ENCODE measurements around the gene KRT20. TPM values are rescaled to one million over a fixed set of nuclear protein-coding genes. Genes with fewer than 3 reads are reported as not detected.

KRT20 gene
- total RNA-seq, 1 experiment from 2014 or later: not detected

DNA sequence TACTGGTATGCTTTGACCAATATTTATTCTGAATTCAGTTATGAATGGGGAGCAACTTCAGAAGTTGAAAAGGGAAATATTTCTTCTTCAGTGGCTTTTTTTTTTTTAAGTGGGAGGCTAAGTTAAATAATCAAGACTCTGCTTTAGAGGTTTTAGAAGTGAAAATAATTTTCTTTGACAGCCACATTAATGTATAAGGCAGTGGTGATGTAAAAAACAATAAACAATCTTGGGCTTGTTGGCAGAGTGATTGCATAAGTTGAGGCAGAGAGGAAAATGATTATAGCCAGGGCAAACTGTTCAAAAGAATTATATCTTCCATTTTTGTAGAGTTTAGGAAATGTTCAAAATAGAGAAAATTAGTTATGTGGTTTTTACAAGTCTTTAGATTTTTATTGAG, 12.6 kb downstream of the KRT20 start:
- no peaks in the 10 kb centered on the region for H3K23me2 ChIP-seq (ENCODE audit: insufficient read length, low read depth, low read length, poor library complexity, severe bottlenecking)
- no peak overlapping the region for H4K91ac ChIP-seq (ENCODE audit: insufficient read length, low read depth, low read length)
- no peaks in the 10 kb centered on the region for H4K20me1 ChIP-seq (ENCODE audit: control insufficient read depth, insufficient read depth, insufficient read length)
- no peaks in the 10 kb centered on the region for H3K79me1 ChIP-seq (ENCODE audit: insufficient read depth, low read depth, low read length, poor library complexity, severe bottlenecking)
- H2BK20ac ChIP-seq (ENCODE audit: low read depth, low read length, poor library complexity, severe bottlenecking): no peak overlapping the region
- no peak overlapping the region for H3K4me2 ChIP-seq (ENCODE audit: insufficient read depth, insufficient read length, low read length)
- TF ChIP-seq, protein P1, sequence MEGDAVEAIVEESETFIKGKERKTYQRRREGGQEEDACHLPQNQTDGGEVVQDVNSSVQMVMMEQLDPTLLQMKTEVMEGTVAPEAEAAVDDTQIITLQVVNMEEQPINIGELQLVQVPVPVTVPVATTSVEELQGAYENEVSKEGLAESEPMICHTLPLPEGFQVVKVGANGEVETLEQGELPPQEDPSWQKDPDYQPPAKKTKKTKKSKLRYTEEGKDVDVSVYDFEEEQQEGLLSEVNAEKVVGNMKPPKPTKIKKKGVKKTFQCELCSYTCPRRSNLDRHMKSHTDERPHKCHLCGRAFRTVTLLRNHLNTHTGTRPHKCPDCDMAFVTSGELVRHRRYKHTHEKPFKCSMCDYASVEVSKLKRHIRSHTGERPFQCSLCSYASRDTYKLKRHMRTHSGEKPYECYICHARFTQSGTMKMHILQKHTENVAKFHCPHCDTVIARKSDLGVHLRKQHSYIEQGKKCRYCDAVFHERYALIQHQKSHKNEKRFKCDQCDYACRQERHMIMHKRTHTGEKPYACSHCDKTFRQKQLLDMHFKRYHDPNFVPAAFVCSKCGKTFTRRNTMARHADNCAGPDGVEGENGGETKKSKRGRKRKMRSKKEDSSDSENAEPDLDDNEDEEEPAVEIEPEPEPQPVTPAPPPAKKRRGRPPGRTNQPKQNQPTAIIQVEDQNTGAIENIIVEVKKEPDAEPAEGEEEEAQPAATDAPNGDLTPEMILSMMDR (conservative IDR thresholded peaks at IDR 0.05): no peak
- Mint-ChIP-seq H3K36me3 (ENCODE audit: insufficient read depth in 1 of 3, low read depth in 3 of 3) (no peaks in the 10 kb centered on the region), H3K4me1 (peaks cover 24 to 28% of the 10 kb centered on the region in 2 experiments), H3K4me3 (no peak overlapping the region), H3K27ac (no peak overlapping the region), H3K9me3 (no peaks in the 10 kb centered on the region), H3K27me3 (ENCODE audit: low read depth) (no peaks in the 10 kb centered on the region)
- H3T11ph ChIP-seq (ENCODE audit: low read length): no peak overlapping the region
- no peak overlapping the region for H2BK12ac ChIP-seq (ENCODE audit: insufficient read length, low read depth, low read length)
- H3K9ac ChIP-seq (ENCODE audit: extremely low read depth, insufficient read length, low read length): no peak overlapping the region
- H4K5ac ChIP-seq (ENCODE audit: insufficient read length, low read depth, low read length): no peak overlapping the region
- no peaks in the 10 kb centered on the region for H3K79me2 ChIP-seq (ENCODE audit: insufficient read depth, low read length)
- H3K4me1 ChIP-seq (ENCODE audit: insufficient read depth, low read length): no peaks in the 10 kb centered on the region
- no peak for DNase-seq
- H3K27me3 ChIP-seq (ENCODE audit: insufficient read depth, low read length): no peaks in the 10 kb centered on the region
- H3K23ac ChIP-seq (ENCODE audit: insufficient read length, low read depth, low read length): no peak overlapping the region
- no peak overlapping the region for H2BK15ac ChIP-seq (ENCODE audit: low read depth, low read length)
- H2AFZ ChIP-seq (ENCODE audit: low read length): no peak overlapping the region
- H3K18ac ChIP-seq (ENCODE audit: insufficient read length, low read depth, low read length): no peak overlapping the region
- H2BK5ac ChIP-seq (ENCODE audit: insufficient read length, low read length): no peak overlapping the region
- no peaks in the 10 kb centered on the region for H3K9me3 ChIP-seq (ENCODE audit: control insufficient read depth, low read depth, low read length)
- no peak overlapping the region for H3K27ac ChIP-seq (ENCODE audit: insufficient read length, low read depth, low read length)
- H3K56ac ChIP-seq (ENCODE audit: insufficient read length, low read depth, low read length): no peak overlapping the region
- H2AK5ac ChIP-seq (ENCODE audit: insufficient read length, low read length): no peak overlapping the region
- H4K8ac ChIP-seq (replicated peaks; ENCODE audit: insufficient read length, low read depth, low read length): no peak overlapping the region
- no peak overlapping the region for H2BK120ac ChIP-seq (ENCODE audit: low read depth, low read length, poor library complexity, severe bottlenecking)
- H3K14ac ChIP-seq (ENCODE audit: insufficient read depth, low read length): no peak overlapping the region
- H3K4ac ChIP-seq (ENCODE audit: low read depth, low read length): no peak overlapping the region

Measured in H9 (cell line).